HL-60 (cell line): ENCODE data around the gene SEC24D.

ENCODE experiments used
- DNase-seq, 2 experiments: peaks; one replicate each; pipeline ENCODE4 v3.0.0-alpha.2; 2010 to 2020; ENCODE audit warnings: low read depth in 1 of 2, low spot score in 1 of 2
- H3K27ac ChIP-seq: fragments of 250-450 bp; sonication (Bioruptor Pico); replicated peaks from 2 replicates; pipeline ENCODE4 v1.5.1; 2020; ENCODE audit warnings: mild to moderate bottlenecking, moderate library complexity
- H3K27me3 ChIP-seq: fragments of 250-450 bp; sonication (Bioruptor Pico); 2 replicates; pipeline ENCODE4 v1.5.1; 2021; ENCODE audit warnings: mild to moderate bottlenecking, moderate library complexity; ENCODE audit not compliant: insufficient read depth, poor library complexity, severe bottlenecking
- H3K4me3 ChIP-seq: replicated peaks from 2 replicates; pipeline ENCODE4 v1.5.1; 2011; ENCODE audit warnings: mild to moderate bottlenecking, control low read depth, low read length; ENCODE audit not compliant: insufficient read depth
- CTCF ChIP-seq: IDR thresholded peaks from one replicate; pipeline ENCODE4 v1.5.1; 2011; ENCODE audit warnings: low read length, control low read depth, inconsistent platforms; ENCODE audit not compliant: insufficient read depth
- GABPA ChIP-seq: IDR thresholded peaks from 2 replicates; pipeline ENCODE4 v1.6.1; 2012; ENCODE audit warnings: low read depth
- POLR2AphosphoS5 ChIP-seq: IDR thresholded peaks from 2 replicates; pipeline ENCODE4 v1.6.1; 2012; ENCODE audit warnings: low read depth
- SPI1 ChIP-seq: IDR thresholded peaks from 2 replicates; pipeline ENCODE4 v1.6.1; 2012; ENCODE audit warnings: low read depth, mild to moderate bottlenecking, borderline replicate concordance
- TF ChIP-seq, protein P1 (sequence below): IDR thresholded peaks from 2 replicates; pipeline ENCODE4 v1.6.1; 2012; ENCODE audit warnings: low read depth; ENCODE audit not compliant: insufficient replicate concordance

SEC24D gene

GRCh38 chr4:118814058-118814457, 21.9 kb downstream of the SEC24D start:
- no peak for DNase-seq
- H3K27ac ChIP-seq, result no peak overlapping the region
- TF ChIP-seq CTCF (no peak), GABPA (no peak), SPI1 (no peak), POLR2AphosphoS5 (no peak)
- TF ChIP-seq, protein P1, sequence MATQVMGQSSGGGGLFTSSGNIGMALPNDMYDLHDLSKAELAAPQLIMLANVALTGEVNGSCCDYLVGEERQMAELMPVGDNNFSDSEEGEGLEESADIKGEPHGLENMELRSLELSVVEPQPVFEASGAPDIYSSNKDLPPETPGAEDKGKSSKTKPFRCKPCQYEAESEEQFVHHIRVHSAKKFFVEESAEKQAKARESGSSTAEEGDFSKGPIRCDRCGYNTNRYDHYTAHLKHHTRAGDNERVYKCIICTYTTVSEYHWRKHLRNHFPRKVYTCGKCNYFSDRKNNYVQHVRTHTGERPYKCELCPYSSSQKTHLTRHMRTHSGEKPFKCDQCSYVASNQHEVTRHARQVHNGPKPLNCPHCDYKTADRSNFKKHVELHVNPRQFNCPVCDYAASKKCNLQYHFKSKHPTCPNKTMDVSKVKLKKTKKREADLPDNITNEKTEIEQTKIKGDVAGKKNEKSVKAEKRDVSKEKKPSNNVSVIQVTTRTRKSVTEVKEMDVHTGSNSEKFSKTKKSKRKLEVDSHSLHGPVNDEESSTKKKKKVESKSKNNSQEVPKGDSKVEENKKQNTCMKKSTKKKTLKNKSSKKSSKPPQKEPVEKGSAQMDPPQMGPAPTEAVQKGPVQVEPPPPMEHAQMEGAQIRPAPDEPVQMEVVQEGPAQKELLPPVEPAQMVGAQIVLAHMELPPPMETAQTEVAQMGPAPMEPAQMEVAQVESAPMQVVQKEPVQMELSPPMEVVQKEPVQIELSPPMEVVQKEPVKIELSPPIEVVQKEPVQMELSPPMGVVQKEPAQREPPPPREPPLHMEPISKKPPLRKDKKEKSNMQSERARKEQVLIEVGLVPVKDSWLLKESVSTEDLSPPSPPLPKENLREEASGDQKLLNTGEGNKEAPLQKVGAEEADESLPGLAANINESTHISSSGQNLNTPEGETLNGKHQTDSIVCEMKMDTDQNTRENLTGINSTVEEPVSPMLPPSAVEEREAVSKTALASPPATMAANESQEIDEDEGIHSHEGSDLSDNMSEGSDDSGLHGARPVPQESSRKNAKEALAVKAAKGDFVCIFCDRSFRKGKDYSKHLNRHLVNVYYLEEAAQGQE, result no peak
- no peak overlapping the region for H3K4me3 ChIP-seq
- H3K27me3 ChIP-seq, result no peaks in the 10 kb centered on the region

DNA sequence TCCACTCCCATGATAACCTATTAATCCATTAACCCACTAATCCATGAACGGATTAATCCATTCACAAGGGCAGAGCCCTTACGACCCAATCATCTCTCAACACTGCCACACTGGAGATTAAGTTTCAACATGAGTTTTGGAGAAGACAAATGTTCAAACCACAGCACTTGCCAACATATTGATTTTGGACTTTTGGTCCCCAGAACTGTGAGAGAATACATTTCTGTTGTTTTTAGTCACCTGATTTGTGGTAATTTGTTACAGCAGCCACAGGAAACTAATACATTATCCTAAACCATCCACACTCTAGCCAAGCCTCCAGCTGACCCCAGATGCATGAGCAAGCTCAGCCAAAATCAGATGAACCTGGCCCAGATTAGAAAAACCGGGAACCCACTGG, 22.4 kb downstream of the SEC24D start:
- DNase-seq, result no peak
- TF ChIP-seq, protein P1, result no peak
- TF ChIP-seq CTCF, result no peak
- no peak for TF ChIP-seq GABPA
- TF ChIP-seq POLR2AphosphoS5, result no peak
- TF ChIP-seq SPI1, result no peak
- Histone ChIP-seq H3K4me3 (no peak overlapping the region), H3K27ac (no peak overlapping the region), H3K27me3 (no peaks in the 10 kb centered on the region)

DNA sequence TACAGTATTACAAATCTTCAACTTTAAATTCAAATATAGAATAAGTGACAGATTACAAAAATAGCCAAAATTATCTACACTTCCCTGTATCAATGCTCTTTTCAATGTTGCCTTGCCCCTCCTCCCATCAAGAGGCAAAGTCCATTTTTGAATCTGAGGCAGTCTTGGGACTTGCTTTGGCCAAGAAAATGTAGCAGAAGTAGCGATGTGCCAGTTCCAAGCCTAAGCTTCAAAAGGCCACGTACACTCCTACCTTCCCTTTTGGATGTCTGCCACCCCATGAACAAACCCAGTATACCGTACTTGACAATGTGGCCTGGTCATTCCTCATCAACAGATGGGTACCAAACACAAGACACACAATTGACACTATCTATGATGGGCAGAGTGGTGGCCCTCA, 24.1 kb downstream of the SEC24D start:
- DNase-seq, result no peak
- TF ChIP-seq CTCF, result no peak
- TF ChIP-seq GABPA, result no peak
- TF ChIP-seq, protein P1, result no peak
- TF ChIP-seq SPI1, result no peak
- TF ChIP-seq POLR2AphosphoS5, result no peak
- Histone ChIP-seq H3K4me3 (no peak overlapping the region), H3K27me3 (no peaks in the 10 kb centered on the region), H3K27ac (no peak overlapping the region)
